HepG2 (cell line): Measurements from ENCODE around the gene PCBP4. TPM values are rescaled to one million over a fixed set of nuclear protein-coding genes. Genes with fewer than 3 reads are reported as not detected.

Experiments
- ATAC-seq: fragments of 200-7000 bp; cut with Tn5 transposase; 3 replicates; pipeline ENCODE4 v1.9.1; 2020; ENCODE audit warnings: mild to moderate bottlenecking, moderate library complexity
- BruUV-seq: library from RNA; stranded (reverse); fragments of 400-500 nt; replicated peaks from 2 replicates; lab custom pipeline; 2021; lab: Mats Ljungman, UMichigan
- CTCF ChIA-PET: fragments of 300-600 bp; formaldehyde crosslinking; extraction: SDS; loops from one replicate; lab custom pipeline; 2021; ENCODE audit warnings: low total read pairs, inconsistent platforms, low intra/inter-chr PET ratio; lab: Yijun Ruan, JAX
- POLR2A ChIA-PET: fragments of 350-600 bp; sonication (Branson Sonifier 250); formaldehyde crosslinking; loops from one replicate; lab custom pipeline; 2020; ENCODE audit warnings: antibody characterized with exemption, inconsistent platforms; lab: Yijun Ruan, JAX
- DNase-seq: peaks from one replicate; pipeline ENCODE4 v3.0.0-alpha.2; 2015; ENCODE audit warnings: low spot score
- FAIRE-seq: peaks from 3 replicates; lab custom pipeline; 2011; peaks lifted over from hg19 to GRCh38; lab: Jason Lieb, UNC
- H2AFZ ChIP-seq: one replicate; pipeline ENCODE4 v1.6.1; 2011; ENCODE audit warnings: low read length, inconsistent platforms
- H3K27ac ChIP-seq: fragments of 300-600 bp; 3 replicates; pipeline ENCODE4 v1.8.0; 2011; ENCODE audit warnings: mixed run types, mild to moderate bottlenecking, mixed read lengths, low read length, inconsistent platforms; ENCODE audit not compliant: insufficient read depth; ENCODE audit errors: extremely low read length
- H3K27me3 ChIP-seq, 2 experiments: fragments of 200-600 bp in 1 of 2; 2 replicates in 1 of 2; 3 replicates in 1 of 2; pipeline versions ENCODE4 v1.6.0 to v1.8.0; 2011; ENCODE audit warnings: low read length in 2 of 2, mild to moderate bottlenecking in 2 of 2, moderate library complexity in 2 of 2, inconsistent platforms in 1 of 2; ENCODE audit not compliant: insufficient read depth in 2 of 2, control insufficient read depth in 1 of 2
- H3K36me3 ChIP-seq, 2 experiments: fragments of 200-600 bp in 1 of 2; replicated peaks in 1 of 2; 2 replicates in 1 of 2; 3 replicates in 1 of 2; pipeline versions ENCODE4 v1.5.1 to v1.8.0; 2011; ENCODE audit warnings: low read length in 2 of 2, inconsistent platforms in 1 of 2; ENCODE audit not compliant: insufficient read depth in 2 of 2, control insufficient read depth in 1 of 2
- H3K4me1 ChIP-seq: 2 replicates; pipeline ENCODE4 v1.5.1; 2012; ENCODE audit warnings: low read length, inconsistent platforms; ENCODE audit not compliant: insufficient read depth
- H3K4me2 ChIP-seq: 2 replicates; pipeline ENCODE4 v1.6.0; 2011; ENCODE audit warnings: low read depth, low read length, inconsistent platforms
- H3K4me3 ChIP-seq, 3 experiments: fragments of 200-600 bp in 1 of 3; sonication (generic), shearing (Covaris generic) in 1 of 3; replicated peaks in 1 of 3; 2 replicates each; pipeline ENCODE4 v1.5.1; 2011 to 2016; ENCODE audit warnings: low read length in 3 of 3, inconsistent platforms in 2 of 3, low read depth in 2 of 3, mild to moderate bottlenecking in 2 of 3, control low read depth in 1 of 3, mixed read lengths in 1 of 3; ENCODE audit not compliant: insufficient read depth in 1 of 3
- H3K79me2 ChIP-seq: one replicate; pipeline ENCODE4 v1.6.1; 2011; ENCODE audit warnings: low read length, inconsistent platforms; ENCODE audit not compliant: insufficient read depth
- H3K9ac ChIP-seq: 2 replicates; pipeline ENCODE4 v1.6.0; 2011; ENCODE audit warnings: mild to moderate bottlenecking, low read depth, low read length, inconsistent platforms; ENCODE audit not compliant: insufficient read depth
- H3K9me3 ChIP-seq: 2 replicates; pipeline ENCODE4 v1.5.1; 2012; ENCODE audit warnings: mild to moderate bottlenecking, low read length
- H4K20me1 ChIP-seq: 2 replicates; pipeline ENCODE4 v1.6.0; 2011; ENCODE audit warnings: inconsistent platforms, mild to moderate bottlenecking, low read length, moderate library complexity; ENCODE audit not compliant: insufficient read depth
- AGO1 ChIP-seq: fragments of 200-400 bp; formaldehyde crosslinking; IDR thresholded peaks from 2 replicates; pipeline ENCODE4 v1.6.1; 2017; ENCODE audit warnings: mild to moderate bottlenecking, low read depth, low read length, moderate library complexity; ENCODE audit not compliant: poor library complexity, severe bottlenecking
- CENPX ChIP-seq: sonication (generic); formaldehyde crosslinking; IDR thresholded peaks from 2 replicates; pipeline ENCODE4 v1.9.0; 2021; ENCODE audit warnings: mild to moderate bottlenecking, missing genetic modification reagents, moderate library complexity
- CHCHD3 ChIP-seq: sonication (generic); formaldehyde crosslinking; IDR thresholded peaks from 2 replicates; pipeline ENCODE4 v1.8.0; 2022; ENCODE audit warnings: mild to moderate bottlenecking, missing genetic modification reagents, moderate library complexity
- FOXM1 ChIP-seq: sonication (generic); formaldehyde crosslinking; IDR thresholded peaks from 2 replicates; pipeline ENCODE4 v1.5.0; 2020; ENCODE audit warnings: missing genetic modification reagents
- IRF2 ChIP-seq: IDR thresholded peaks from 2 replicates; pipeline ENCODE4 v1.6.1; 2018; ENCODE audit warnings: missing genetic modification reagents, missing compliant biosample characterization
- LBX2 ChIP-seq: sonication (generic); formaldehyde crosslinking; IDR thresholded peaks from 2 replicates; pipeline ENCODE4 v1.5.0; 2020; ENCODE audit warnings: missing genetic modification reagents, mild to moderate bottlenecking, borderline replicate concordance
- NFYB ChIP-seq: sonication (generic); formaldehyde crosslinking; IDR thresholded peaks from 2 replicates; pipeline ENCODE4 v1.4.0; 2020; ENCODE audit warnings: missing genetic modification reagents
- RORA ChIP-seq: sonication (generic); formaldehyde crosslinking; IDR thresholded peaks from 2 replicates; pipeline ENCODE4 v1.5.0; 2020; ENCODE audit warnings: mild to moderate bottlenecking, missing genetic modification reagents, moderate library complexity
- SMARCC2 ChIP-seq: fragments of 450-650 bp; IDR thresholded peaks from 2 replicates; pipeline ENCODE4 v1.6.1; 2017; ENCODE audit warnings: antibody characterized with exemption, mild to moderate bottlenecking
- TOE1 ChIP-seq: sonication (generic); formaldehyde crosslinking; IDR thresholded peaks from 2 replicates; pipeline ENCODE4 v1.4.0; 2020; ENCODE audit warnings: mild to moderate bottlenecking, missing genetic modification reagents
- TP53 ChIP-seq: sonication (generic); formaldehyde crosslinking; conservative IDR thresholded peaks from 2 replicates; pipeline ENCODE4 v1.4.0; 2020; ENCODE audit warnings: missing genetic modification reagents
- ZNF550 ChIP-seq: sonication (generic); formaldehyde crosslinking; IDR thresholded peaks from 2 replicates; pipeline ENCODE4 v1.4.0; 2020; ENCODE audit warnings: mild to moderate bottlenecking, missing genetic modification reagents, borderline replicate concordance
- ZNF574 ChIP-seq: sonication (generic); formaldehyde crosslinking; IDR thresholded peaks from 2 replicates; pipeline ENCODE4 v1.4.0; 2020; ENCODE audit warnings: missing genetic modification reagents
- ZNF576 ChIP-seq: sonication (generic); formaldehyde crosslinking; IDR thresholded peaks from 2 replicates; pipeline ENCODE4 v1.4.0; 2020; ENCODE audit warnings: mild to moderate bottlenecking, missing genetic modification reagents
- ZNF790 ChIP-seq: sonication (generic); formaldehyde crosslinking; IDR thresholded peaks from 2 replicates; pipeline ENCODE4 v1.8.0; 2022; ENCODE audit warnings: missing genetic modification reagents, mild to moderate bottlenecking, borderline replicate concordance
- ZNF83 ChIP-seq: sonication (generic); formaldehyde crosslinking; IDR thresholded peaks from 2 replicates; pipeline ENCODE4 v1.4.0; 2020; ENCODE audit warnings: missing genetic modification reagents, mild to moderate bottlenecking, borderline replicate concordance
- WGBS: methylation state at CpG from one replicate; pipeline ENCODE4 v1.1.6; 2017; ENCODE audit warnings: low lambda C conversion rate; 5-methylcytosine and 5-hydroxymethylcytosine counted together
- in situ Hi-C: cut with HindIII; loops from 2 replicates; pipeline ENCODE4 v1.10.0; 2017; ENCODE audit warnings: low pct_unique_long_range_greater_than_20kb; ENCODE audit not compliant: extremely low pct_ligation_motif_present
- intact Hi-C: fragments of 100-400 bp; cut with micrococcal nuclease; formaldehyde crosslinking; loops from one replicate; pipeline ENCODE4 v1.10.0; 2022; ENCODE audit not compliant: unreplicated experiment
- polyA plus RNA-seq, 8 experiments: library from polyadenylated mRNA; depleted of rRNA in 3 of 8; stranded (reverse) in 7 of 8; unstranded in 1 of 8; fragments of >200 nt; fragmentation: Illumina TruSeq in 4 of 8; extraction: Trizol in 4 of 8; gene quantifications; 2 replicates each; pipeline versions ENCODE4 v1.2.1 to v1.2.3, GENCODE V29; 2011 to 2016; ENCODE audit warnings: low read depth in 4 of 8, missing spikeins in 1 of 8, mixed read lengths in 1 of 8; ENCODE audit not compliant: insufficient read depth in 1 of 8
- total RNA-seq, 5 experiments: library from RNA; depleted of rRNA; stranded (reverse); fragments of >200 nt; fragmentation: Illumina TruSeq; extraction: Trizol; gene quantifications; 2 replicates each; pipeline ENCODE4 v1.2.3, GENCODE V29; 2016; ENCODE audit warnings: low read depth in 1 of 5

The PCBP4 gene
- total and polyA plus RNA-seq, 2 of the 13 experiments (the other 11 are each of a cell fraction or from before 2014, with no cell fraction given): 36.8 to 51.3 TPM

GRCh38 chr3:51987568-51987967, 20.3 kb upstream of the PCBP4 start:
- FAIRE-seq: no peak
- H3K9me3 ChIP-seq: no peaks in the 10 kb centered on the region
- no peak for ATAC-seq
- no peak overlapping the region for H3K27ac ChIP-seq
- in situ Hi-C loops (no loop called here), intact Hi-C loops (no loop called here)
- no peak overlapping the region for H2AFZ ChIP-seq
- no peak for DNase-seq
- peaks cover 16% of the 10 kb centered on the region for H3K79me2 ChIP-seq
- no peak overlapping the region for H3K4me2 ChIP-seq
- POLR2A ChIA-PET: interaction anchor here (2.0 to 2.1 kb wide), 2 partner anchors 8 to 46 kb away, joined by 6 to 18 read pairs; partner anchors contain the start of genes PARP3, RPL29 and RRP9
- H3K4me1 ChIP-seq: peaks cover 49% of the 10 kb centered on the region
- no peaks in the 10 kb centered on the region for H3K27me3 ChIP-seq
- peaks cover 0 to 1% of the 10 kb centered on the region in 2 experiments; a peak in 2 of 5 replicates for H3K36me3 ChIP-seq
- CTCF ChIA-PET: no interaction called here
- WGBS: 99% methylated on average over 6 of the region's 7 CpGs
- no peak overlapping the region for H3K4me3 ChIP-seq
- H4K20me1 ChIP-seq: no peaks in the 10 kb centered on the region; the same call in 1 of the 2 replicates
- no peak overlapping the region for H3K9ac ChIP-seq
- BruUV-seq: no TSS peak
- TF ChIP-seq CENPX (CRISPR knock-in tag) (no peak), IRF2 (CRISPR knock-in tag) (no peak), ZNF790 (CRISPR knock-in tag) (no peak), FOXM1 (CRISPR knock-in tag) (no peak), ZNF576 (no peak), ZNF574 (no peak), ZNF550 (CRISPR knock-in tag) (no peak), TP53 (CRISPR knock-in tag) (no peak), ZNF83 (no peak), NFYB (CRISPR knock-in tag) (no peak), TOE1 (CRISPR knock-in tag) (no peak), LBX2 (CRISPR knock-in tag) (no peak), AGO1 (no peak), CHCHD3 (CRISPR knock-in tag) (no peak), SMARCC2 (no peak), RORA (CRISPR knock-in tag) (no peak)
